HepG2 (cell line): ENCODE data around the gene CCDC86. TPM values are rescaled to one million over a fixed set of nuclear protein-coding genes. Genes with fewer than 3 reads are reported as not detected.

ENCODE experiments used
- ATAC-seq: fragments of 200-7000 bp; cut with Tn5 transposase; 3 replicates; pipeline ENCODE4 v1.9.1; 2020; ENCODE audit warnings: mild to moderate bottlenecking, moderate library complexity
- BruUV-seq: library from RNA; stranded (reverse); fragments of 400-500 nt; replicated peaks from 2 replicates; lab custom pipeline; 2021; lab: Mats Ljungman, UMichigan
- CTCF ChIA-PET: fragments of 300-600 bp; formaldehyde crosslinking; extraction: SDS; loops from one replicate; lab custom pipeline; 2021; ENCODE audit warnings: low total read pairs, inconsistent platforms, low intra/inter-chr PET ratio; lab: Yijun Ruan, JAX
- POLR2A ChIA-PET: fragments of 350-600 bp; sonication (Branson Sonifier 250); formaldehyde crosslinking; loops from one replicate; lab custom pipeline; 2020; ENCODE audit warnings: antibody characterized with exemption, inconsistent platforms; lab: Yijun Ruan, JAX
- DNase-seq: peaks from one replicate; pipeline ENCODE4 v3.0.0-alpha.2; 2015; ENCODE audit warnings: low spot score
- FAIRE-seq: peaks from 3 replicates; lab custom pipeline; 2011; peaks lifted over from hg19 to GRCh38; lab: Jason Lieb, UNC
- H2AFZ ChIP-seq: one replicate; pipeline ENCODE4 v1.6.1; 2011; ENCODE audit warnings: low read length, inconsistent platforms
- H3K27ac ChIP-seq: fragments of 300-600 bp; 3 replicates; pipeline ENCODE4 v1.8.0; 2011; ENCODE audit warnings: mixed run types, mild to moderate bottlenecking, mixed read lengths, low read length, inconsistent platforms; ENCODE audit not compliant: insufficient read depth; ENCODE audit errors: extremely low read length
- H3K27me3 ChIP-seq, 2 experiments: fragments of 200-600 bp in 1 of 2; 2 replicates in 1 of 2; 3 replicates in 1 of 2; pipeline versions ENCODE4 v1.6.0 to v1.8.0; 2011; ENCODE audit warnings: low read length in 2 of 2, mild to moderate bottlenecking in 2 of 2, moderate library complexity in 2 of 2, inconsistent platforms in 1 of 2; ENCODE audit not compliant: insufficient read depth in 2 of 2, control insufficient read depth in 1 of 2
- H3K36me3 ChIP-seq, 2 experiments: fragments of 200-600 bp in 1 of 2; replicated peaks in 1 of 2; 2 replicates in 1 of 2; 3 replicates in 1 of 2; pipeline versions ENCODE4 v1.5.1 to v1.8.0; 2011; ENCODE audit warnings: low read length in 2 of 2, inconsistent platforms in 1 of 2; ENCODE audit not compliant: insufficient read depth in 2 of 2, control insufficient read depth in 1 of 2
- H3K4me1 ChIP-seq: 2 replicates; pipeline ENCODE4 v1.5.1; 2012; ENCODE audit warnings: low read length, inconsistent platforms; ENCODE audit not compliant: insufficient read depth
- H3K4me2 ChIP-seq: 2 replicates; pipeline ENCODE4 v1.6.0; 2011; ENCODE audit warnings: low read depth, low read length, inconsistent platforms
- H3K4me3 ChIP-seq, 3 experiments: fragments of 200-600 bp in 1 of 3; sonication (generic), shearing (Covaris generic) in 1 of 3; replicated peaks in 1 of 3; 2 replicates each; pipeline ENCODE4 v1.5.1; 2011 to 2016; ENCODE audit warnings: low read length in 3 of 3, inconsistent platforms in 2 of 3, low read depth in 2 of 3, mild to moderate bottlenecking in 2 of 3, control low read depth in 1 of 3, mixed read lengths in 1 of 3; ENCODE audit not compliant: insufficient read depth in 1 of 3
- H3K79me2 ChIP-seq: one replicate; pipeline ENCODE4 v1.6.1; 2011; ENCODE audit warnings: low read length, inconsistent platforms; ENCODE audit not compliant: insufficient read depth
- H3K9ac ChIP-seq: 2 replicates; pipeline ENCODE4 v1.6.0; 2011; ENCODE audit warnings: mild to moderate bottlenecking, low read depth, low read length, inconsistent platforms; ENCODE audit not compliant: insufficient read depth
- H3K9me3 ChIP-seq: 2 replicates; pipeline ENCODE4 v1.5.1; 2012; ENCODE audit warnings: mild to moderate bottlenecking, low read length
- H4K20me1 ChIP-seq: 2 replicates; pipeline ENCODE4 v1.6.0; 2011; ENCODE audit warnings: inconsistent platforms, mild to moderate bottlenecking, low read length, moderate library complexity; ENCODE audit not compliant: insufficient read depth
- ERF ChIP-seq: IDR thresholded peaks from 2 replicates; pipeline ENCODE4 v1.6.1; 2018; ENCODE audit warnings: missing biosample characterization, missing genetic modification reagents
- ESRRA ChIP-seq: sonication (generic); formaldehyde crosslinking; IDR thresholded peaks from 2 replicates; pipeline ENCODE4 v1.5.1; 2020; ENCODE audit warnings: mild to moderate bottlenecking, low read depth, missing genetic modification reagents
- SALL1 ChIP-seq: sonication (generic); formaldehyde crosslinking; IDR thresholded peaks from 2 replicates; pipeline ENCODE4 v1.8.0; 2022; ENCODE audit warnings: mild to moderate bottlenecking, missing genetic modification reagents
- SAP130 ChIP-seq: IDR thresholded peaks from 2 replicates; pipeline ENCODE4 v1.6.1; 2016; ENCODE audit warnings: low read depth
- TGIF2 ChIP-seq: IDR thresholded peaks from 2 replicates; pipeline ENCODE4 v1.6.1; 2016; ENCODE audit warnings: control low read depth, missing compliant biosample characterization
- ZNF230 ChIP-seq: sonication (generic); formaldehyde crosslinking; IDR thresholded peaks from 2 replicates; pipeline ENCODE4 v1.4.0; 2020; ENCODE audit warnings: mild to moderate bottlenecking, missing genetic modification reagents
- ZNF34 ChIP-seq: sonication (generic); formaldehyde crosslinking; IDR thresholded peaks from 2 replicates; pipeline ENCODE4 v1.4.0; 2020; ENCODE audit warnings: mild to moderate bottlenecking, missing genetic modification reagents, borderline replicate concordance
- ZNF772 ChIP-seq: sonication (generic); formaldehyde crosslinking; IDR thresholded peaks from 2 replicates; pipeline ENCODE4 v1.5.0; 2020; ENCODE audit warnings: mild to moderate bottlenecking, missing genetic modification reagents
- ZNF776 ChIP-seq: sonication (generic); formaldehyde crosslinking; IDR thresholded peaks from 2 replicates; pipeline ENCODE4 v1.4.0; 2020; ENCODE audit warnings: mild to moderate bottlenecking, missing genetic modification reagents
- WGBS: methylation state at CpG from one replicate; pipeline ENCODE4 v1.1.6; 2017; ENCODE audit warnings: low lambda C conversion rate; 5-methylcytosine and 5-hydroxymethylcytosine counted together
- in situ Hi-C: cut with HindIII; loops from 2 replicates; pipeline ENCODE4 v1.10.0; 2017; ENCODE audit warnings: low pct_unique_long_range_greater_than_20kb; ENCODE audit not compliant: extremely low pct_ligation_motif_present
- intact Hi-C: fragments of 100-400 bp; cut with micrococcal nuclease; formaldehyde crosslinking; loops from one replicate; pipeline ENCODE4 v1.10.0; 2022; ENCODE audit not compliant: unreplicated experiment
- polyA plus RNA-seq, 8 experiments: library from polyadenylated mRNA; depleted of rRNA in 3 of 8; stranded (reverse) in 7 of 8; unstranded in 1 of 8; fragments of >200 nt; fragmentation: Illumina TruSeq in 4 of 8; extraction: Trizol in 4 of 8; gene quantifications; 2 replicates each; pipeline versions ENCODE4 v1.2.1 to v1.2.3, GENCODE V29; 2011 to 2016; ENCODE audit warnings: low read depth in 4 of 8, missing spikeins in 1 of 8, mixed read lengths in 1 of 8; ENCODE audit not compliant: insufficient read depth in 1 of 8
- total RNA-seq, 5 experiments: library from RNA; depleted of rRNA; stranded (reverse); fragments of >200 nt; fragmentation: Illumina TruSeq; extraction: Trizol; gene quantifications; 2 replicates each; pipeline ENCODE4 v1.2.3, GENCODE V29; 2016; ENCODE audit warnings: low read depth in 1 of 5
- TF ChIP-seq, protein P1 (sequence below): sonication (generic); formaldehyde crosslinking; IDR thresholded peaks from 2 replicates; pipeline ENCODE4 v1.8.1; 2023; ENCODE audit warnings: mild to moderate bottlenecking, missing genetic modification reagents
- TF ChIP-seq, protein P2 (sequence below): sonication (generic); formaldehyde crosslinking; IDR thresholded peaks from 2 replicates; pipeline ENCODE4 v1.5.1; 2020; ENCODE audit warnings: mild to moderate bottlenecking, moderate library complexity, missing genetic modification reagents
- TF ChIP-seq, protein P3 (sequence below): sonication (generic); formaldehyde crosslinking; IDR thresholded peaks from 2 replicates; pipeline ENCODE4 v1.5.0; 2020; ENCODE audit warnings: missing genetic modification reagents
- TF ChIP-seq, protein P4 (sequence below): sonication (generic); formaldehyde crosslinking; IDR thresholded peaks from 2 replicates; pipeline ENCODE4 v1.4.0; 2020; ENCODE audit warnings: mild to moderate bottlenecking, missing genetic modification reagents
- TF ChIP-seq, protein P5 (sequence below): sonication (generic); formaldehyde crosslinking; conservative IDR thresholded peaks from 2 replicates; pipeline ENCODE4 v1.8.0; 2022; ENCODE audit warnings: mild to moderate bottlenecking, moderate library complexity, missing genetic modification reagents

Gene CCDC86
- total and polyA plus RNA-seq, 2 of the 13 experiments (the other 11 are each of a cell fraction or from before 2014, with no cell fraction given), result 33.8 to 37.6 TPM

DNA sequence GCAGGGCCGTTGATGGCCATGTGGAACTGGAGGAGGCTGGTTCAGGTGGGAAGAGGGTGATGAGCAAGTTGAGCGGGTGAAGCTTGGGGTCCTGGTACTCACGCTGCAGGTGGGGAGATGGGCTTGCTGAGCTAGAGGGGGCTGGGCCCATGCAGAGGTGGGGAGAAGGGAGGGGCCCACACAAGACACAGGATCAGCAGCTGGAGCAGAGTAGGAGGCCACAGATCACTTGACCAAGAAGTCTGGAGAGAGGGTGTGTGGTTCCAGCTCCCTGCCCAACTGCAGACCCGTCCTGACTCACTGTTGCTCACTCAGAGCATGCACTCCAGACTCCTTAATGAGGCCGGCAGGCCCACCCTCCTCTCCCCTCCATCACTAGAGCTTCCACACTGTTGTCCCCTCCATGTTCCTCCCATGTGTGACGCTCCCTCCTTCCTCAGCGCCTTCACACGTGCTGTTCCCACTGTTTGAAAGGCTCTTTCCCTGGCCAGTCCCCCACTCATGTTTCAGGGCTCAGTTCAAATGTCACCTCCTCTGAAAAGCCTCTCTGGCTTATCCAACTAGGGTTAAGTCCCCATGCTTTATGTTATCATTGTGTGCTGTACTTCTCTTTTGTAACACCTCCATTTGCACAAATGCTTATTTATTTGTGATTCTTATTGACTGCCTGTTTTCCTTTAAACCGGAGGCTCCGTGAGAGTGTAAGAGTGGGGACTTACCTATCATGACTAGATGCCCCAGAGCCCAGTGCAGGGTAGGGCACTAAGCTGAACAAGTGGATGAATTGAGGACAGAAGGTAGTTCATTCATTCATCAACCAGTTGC is 2.3 kb downstream of the CCDC86 start:
- ATAC-seq (peak; percentile 53), DNase-seq (no peak), FAIRE-seq (no peak)
- no peaks in the 10 kb centered on the region for H3K9me3 ChIP-seq
- ChIA-PET CTCF (no interaction called here), POLR2A (interaction anchor here (0.8 to 3.0 kb wide), 3 partner anchors 9 to 43 kb away, joined by 3 to 26 read pairs (median 4); partner anchors contain the start of gene PTGDR2)
- intact Hi-C loops, result loop anchor here (2.0 kb wide), 1 partner anchor 37 kb away; no protein-coding TSS in a partner anchor
- H2AFZ ChIP-seq, result no peak overlapping the region
- in situ Hi-C loops, result no loop called here
- no peaks in the 10 kb centered on the region; a peak in 1 of 5 replicates for H3K27me3 ChIP-seq
- H3K4me2 ChIP-seq, result peak overlapping the region; percentile 86
- peak overlapping the region; percentile 68 for H3K27ac ChIP-seq
- peaks cover 13% of the 10 kb centered on the region; the same call in 1 of the 2 replicates for H4K20me1 ChIP-seq
- H3K4me3 ChIP-seq, result peak overlapping the region; percentile 80 to 97 (median 88)
- no TSS peak for BruUV-seq
- 34% methylated on average over 10 of the region's 10 CpGs for WGBS
- H3K79me2 ChIP-seq, result peaks cover 50% of the 10 kb centered on the region
- peaks cover 12 to 26% of the 10 kb centered on the region in 2 experiments for H3K36me3 ChIP-seq
- H3K4me1 ChIP-seq, result peaks cover 41% of the 10 kb centered on the region
- H3K9ac ChIP-seq, result peak overlapping the region; percentile 86
- TF ChIP-seq TGIF2 (CRISPR knock-in tag), result peak; percentile 68; the same call in 1 of the 2 replicates
- TF ChIP-seq, protein P1, sequence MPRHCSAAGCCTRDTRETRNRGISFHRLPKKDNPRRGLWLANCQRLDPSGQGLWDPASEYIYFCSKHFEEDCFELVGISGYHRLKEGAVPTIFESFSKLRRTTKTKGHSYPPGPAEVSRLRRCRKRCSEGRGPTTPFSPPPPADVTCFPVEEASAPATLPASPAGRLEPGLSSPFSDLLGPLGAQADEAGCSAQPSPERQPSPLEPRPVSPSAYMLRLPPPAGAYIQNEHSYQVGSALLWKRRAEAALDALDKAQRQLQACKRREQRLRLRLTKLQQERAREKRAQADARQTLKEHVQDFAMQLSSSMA (CRISPR knock-in tag), result no peak
- TF ChIP-seq ESRRA (CRISPR knock-in tag), result no peak
- TF ChIP-seq ZNF776 (CRISPR knock-in tag), result no peak
- no peak for TF ChIP-seq SALL1 (CRISPR knock-in tag)
- TF ChIP-seq, protein P2, sequence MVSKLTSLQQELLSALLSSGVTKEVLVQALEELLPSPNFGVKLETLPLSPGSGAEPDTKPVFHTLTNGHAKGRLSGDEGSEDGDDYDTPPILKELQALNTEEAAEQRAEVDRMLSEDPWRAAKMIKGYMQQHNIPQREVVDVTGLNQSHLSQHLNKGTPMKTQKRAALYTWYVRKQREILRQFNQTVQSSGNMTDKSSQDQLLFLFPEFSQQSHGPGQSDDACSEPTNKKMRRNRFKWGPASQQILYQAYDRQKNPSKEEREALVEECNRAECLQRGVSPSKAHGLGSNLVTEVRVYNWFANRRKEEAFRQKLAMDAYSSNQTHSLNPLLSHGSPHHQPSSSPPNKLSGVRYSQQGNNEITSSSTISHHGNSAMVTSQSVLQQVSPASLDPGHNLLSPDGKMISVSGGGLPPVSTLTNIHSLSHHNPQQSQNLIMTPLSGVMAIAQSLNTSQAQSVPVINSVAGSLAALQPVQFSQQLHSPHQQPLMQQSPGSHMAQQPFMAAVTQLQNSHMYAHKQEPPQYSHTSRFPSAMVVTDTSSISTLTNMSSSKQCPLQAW, result no peak
- TF ChIP-seq ZNF230 (CRISPR knock-in tag), result 0 out of 2 replicates have a peak, but pooled peaks have one; percentile 6
- TF ChIP-seq ZNF34 (CRISPR knock-in tag), result peak; percentile 43; the same call in 1 of the 2 replicates
- TF ChIP-seq ZNF772 (CRISPR knock-in tag), result 0 out of 2 replicates have a peak, but pooled peaks have one; percentile 20
- TF ChIP-seq ERF (CRISPR knock-in tag), result no peak
- TF ChIP-seq SAP130, result no peak
- TF ChIP-seq, protein P3, sequence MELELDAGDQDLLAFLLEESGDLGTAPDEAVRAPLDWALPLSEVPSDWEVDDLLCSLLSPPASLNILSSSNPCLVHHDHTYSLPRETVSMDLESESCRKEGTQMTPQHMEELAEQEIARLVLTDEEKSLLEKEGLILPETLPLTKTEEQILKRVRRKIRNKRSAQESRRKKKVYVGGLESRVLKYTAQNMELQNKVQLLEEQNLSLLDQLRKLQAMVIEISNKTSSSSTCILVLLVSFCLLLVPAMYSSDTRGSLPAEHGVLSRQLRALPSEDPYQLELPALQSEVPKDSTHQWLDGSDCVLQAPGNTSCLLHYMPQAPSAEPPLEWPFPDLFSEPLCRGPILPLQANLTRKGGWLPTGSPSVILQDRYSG (CRISPR knock-in tag), result no peak
- TF ChIP-seq, protein P4, sequence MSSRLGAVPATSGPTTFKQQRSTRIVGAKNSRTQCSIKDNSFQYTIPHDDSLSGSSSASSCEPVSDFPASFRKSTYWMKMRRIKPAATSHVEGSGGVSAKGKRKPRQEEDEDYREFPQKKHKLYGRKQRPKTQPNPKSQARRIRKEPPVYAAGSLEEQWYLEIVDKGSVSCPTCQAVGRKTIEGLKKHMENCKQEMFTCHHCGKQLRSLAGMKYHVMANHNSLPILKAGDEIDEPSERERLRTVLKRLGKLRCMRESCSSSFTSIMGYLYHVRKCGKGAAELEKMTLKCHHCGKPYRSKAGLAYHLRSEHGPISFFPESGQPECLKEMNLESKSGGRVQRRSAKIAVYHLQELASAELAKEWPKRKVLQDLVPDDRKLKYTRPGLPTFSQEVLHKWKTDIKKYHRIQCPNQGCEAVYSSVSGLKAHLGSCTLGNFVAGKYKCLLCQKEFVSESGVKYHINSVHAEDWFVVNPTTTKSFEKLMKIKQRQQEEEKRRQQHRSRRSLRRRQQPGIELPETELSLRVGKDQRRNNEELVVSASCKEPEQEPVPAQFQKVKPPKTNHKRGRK (CRISPR knock-in tag), result no peak
- TF ChIP-seq, protein P5, sequence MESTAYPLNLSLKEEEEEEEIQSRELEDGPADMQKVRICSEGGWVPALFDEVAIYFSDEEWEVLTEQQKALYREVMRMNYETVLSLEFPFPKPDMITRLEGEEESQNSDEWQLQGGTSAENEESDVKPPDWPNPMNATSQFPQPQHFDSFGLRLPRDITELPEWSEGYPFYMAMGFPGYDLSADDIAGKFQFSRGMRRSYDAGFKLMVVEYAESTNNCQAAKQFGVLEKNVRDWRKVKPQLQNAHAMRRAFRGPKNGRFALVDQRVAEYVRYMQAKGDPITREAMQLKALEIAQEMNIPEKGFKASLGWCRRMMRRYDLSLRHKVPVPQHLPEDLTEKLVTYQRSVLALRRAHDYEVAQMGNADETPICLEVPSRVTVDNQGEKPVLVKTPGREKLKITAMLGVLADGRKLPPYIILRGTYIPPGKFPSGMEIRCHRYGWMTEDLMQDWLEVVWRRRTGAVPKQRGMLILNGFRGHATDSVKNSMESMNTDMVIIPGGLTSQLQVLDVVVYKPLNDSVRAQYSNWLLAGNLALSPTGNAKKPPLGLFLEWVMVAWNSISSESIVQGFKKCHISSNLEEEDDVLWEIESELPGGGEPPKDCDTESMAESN (CRISPR knock-in tag), result no peak
